Esophagus squamous epithelium (tissue), 4 donors: ENCODE measurements around the gene MBNL1.

ENCODE experiments used
- CTCF ChIP-seq, 6 experiments: fragments of 450-650 bp in 4 of 6; fragments of 200-600 bp in 2 of 6; sonication (generic) in 2 of 6; IDR thresholded peaks; one replicate each; pipeline ENCODE4 v1.5.1; 2016 to 2019; ENCODE audit warnings: antibody characterized with exemption in 6 of 6, mild to moderate bottlenecking in 4 of 6, moderate library complexity in 4 of 6
- POLR2A ChIP-seq, 4 donors: fragments of 450-650 bp; IDR thresholded peaks; one replicate each; pipeline ENCODE4 v1.6.1; 2017; ENCODE audit warnings: antibody characterized with exemption in 4 of 4, mild to moderate bottlenecking in 4 of 4, moderate library complexity in 3 of 4

GRCh38 chr3:152267831-152268554 is 736 bp upstream of the MBNL1 start:
- TF ChIP-seq CTCF (IDR thresholded peaks at IDR 0.05) (no peak), POLR2A (IDR thresholded peaks at IDR 0.05) (no peak)
